GM18499 (cell line): ENCODE measurements around the gene KLF1.
"Not testable (repeated sequence)": the region's sequence is repeated elsewhere in the genome, so short reads cannot be mapped to it uniquely, and the experiment has no call there.

Source experiments
- ATAC-seq: cut with Tn5 transposase; IDR thresholded peaks from one replicate; pipeline ENCODE4 v1.9.1; 2021; ENCODE audit warnings: moderate number of reproducible peaks; ENCODE audit not compliant: insufficient read depth, unreplicated experiment

The KLF1 gene

DNA sequence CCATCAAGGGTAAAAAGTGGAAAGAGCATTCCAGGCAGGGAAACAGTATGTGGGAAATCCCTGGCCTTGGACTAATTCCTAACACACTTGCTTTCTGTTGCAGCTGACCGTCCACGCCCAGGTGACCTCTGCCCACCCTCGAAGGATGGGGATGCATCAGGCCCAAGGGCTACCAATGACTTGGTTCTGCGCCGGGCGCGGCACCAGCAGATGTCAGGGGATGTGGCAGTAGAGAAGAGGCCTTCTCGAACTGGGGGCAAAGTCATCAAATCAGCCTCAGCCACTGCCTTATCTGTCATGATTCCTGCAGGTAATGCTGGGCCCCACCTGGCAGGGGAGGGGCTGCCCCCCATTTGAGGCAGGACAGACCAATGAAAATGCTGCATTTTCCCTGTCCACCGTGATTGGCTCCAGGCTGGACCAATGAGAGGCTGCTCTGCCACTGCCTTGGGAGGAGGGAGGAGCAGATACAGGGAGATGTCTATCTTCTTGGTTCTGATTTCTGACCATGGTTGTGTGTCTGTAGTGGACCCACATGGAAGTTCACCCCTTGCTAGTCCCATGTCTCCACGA lies 18.4 kb downstream of the KLF1 start:
- ATAC-seq, result no peak

DNA sequence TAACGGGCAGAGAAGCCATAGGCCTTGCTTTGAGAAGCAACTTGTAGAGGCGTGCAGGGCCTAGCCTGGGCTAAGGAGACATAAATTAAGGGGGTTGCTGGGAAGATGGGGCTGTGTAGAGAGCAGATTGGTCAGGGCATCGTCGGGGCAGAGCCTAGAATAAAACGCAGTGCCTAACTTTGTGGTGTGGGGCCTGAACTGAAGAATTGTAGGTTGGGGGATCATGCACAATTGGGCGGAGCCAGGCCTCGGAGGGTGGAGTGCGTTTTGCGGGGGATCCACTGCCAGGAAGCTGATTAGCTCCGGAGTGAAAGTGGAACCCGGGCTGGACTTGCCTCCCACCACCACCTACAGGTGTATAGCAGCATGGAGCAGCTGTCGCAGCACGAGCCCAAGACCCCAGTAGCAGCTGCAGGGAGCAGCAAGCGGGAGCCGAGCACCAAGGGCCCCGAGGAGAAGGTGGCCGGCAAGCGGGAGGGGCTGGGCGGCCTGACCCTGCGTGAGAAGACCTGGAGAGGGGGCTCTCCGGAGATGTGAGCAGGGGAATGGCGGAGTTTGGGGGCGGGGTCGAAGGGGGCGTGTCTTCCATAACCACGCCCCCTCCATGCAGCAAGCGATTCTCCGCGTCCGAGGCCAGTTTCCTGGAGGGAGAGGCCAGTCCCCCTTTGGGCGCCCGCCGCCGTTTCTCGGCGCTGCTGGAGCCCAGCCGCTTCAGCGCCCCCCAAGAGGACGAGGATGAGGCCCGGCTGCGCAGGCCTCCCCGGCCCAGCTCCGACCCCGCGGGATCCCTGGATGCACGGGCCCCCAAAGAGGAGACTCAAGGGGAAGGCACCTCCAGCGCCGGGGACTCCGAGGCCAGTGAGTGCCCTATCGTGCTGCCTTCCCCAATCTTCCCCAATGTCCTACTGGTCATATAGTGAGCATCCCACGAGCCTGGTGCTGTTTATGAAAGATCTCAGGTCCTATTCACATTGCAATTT lies 19.6 kb downstream of the KLF1 start:
- ATAC-seq, result no peak

- no peak for ATAC-seq
Measured at GRCh38 chr19:12866416-12867119, 20.4 kb downstream of the KLF1 start.

GRCh38 chr19:12865746-12866415 lies 21.1 kb downstream of the KLF1 start:
- ATAC-seq, result no peak

DNA sequence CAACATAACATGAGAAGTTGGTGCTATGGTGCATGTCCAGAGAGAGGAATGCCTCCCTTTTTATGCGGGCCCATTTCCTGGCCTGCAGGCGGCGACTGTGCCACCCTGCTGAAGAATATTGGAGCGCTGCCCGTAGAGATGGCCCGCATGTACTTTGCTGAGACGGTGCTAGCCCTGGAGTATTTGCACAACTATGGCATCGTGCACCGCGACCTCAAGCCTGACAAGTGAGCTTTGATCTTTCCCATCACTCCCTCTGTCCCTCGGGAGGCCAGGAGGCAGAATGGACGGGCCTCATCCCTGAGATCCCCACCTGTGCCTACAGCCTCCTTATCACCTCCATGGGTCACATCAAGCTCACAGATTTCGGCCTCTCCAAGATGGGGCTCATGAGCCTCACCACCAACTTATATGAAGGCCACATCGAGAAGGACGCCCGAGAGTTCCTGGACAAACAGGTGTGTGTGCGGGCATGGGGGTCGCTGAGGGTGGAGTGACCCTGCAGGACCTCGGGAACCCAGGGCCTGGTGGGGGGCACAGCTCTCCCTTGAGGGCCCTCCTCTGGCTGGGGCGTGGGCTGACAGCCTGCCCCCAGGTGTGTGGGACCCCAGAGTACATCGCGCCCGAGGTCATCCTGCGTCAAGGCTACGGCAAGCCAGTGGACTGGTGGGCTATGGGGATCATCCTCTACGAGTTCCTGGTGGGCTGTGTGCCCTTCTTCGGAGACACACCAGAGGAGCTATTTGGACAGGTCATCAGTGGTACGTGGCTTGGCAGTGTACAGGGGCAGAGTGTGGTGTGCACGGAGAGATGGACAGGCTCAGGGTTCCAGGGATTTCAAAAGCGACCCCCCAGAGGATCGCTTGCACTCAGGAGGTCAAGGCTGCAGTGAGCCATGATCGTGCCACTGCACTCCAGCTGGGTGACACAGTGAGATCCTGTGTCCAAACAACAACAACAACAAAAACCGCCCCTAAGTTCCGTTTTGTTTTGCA lies 22.0 kb downstream of the KLF1 start:
- no peak for ATAC-seq

DNA sequence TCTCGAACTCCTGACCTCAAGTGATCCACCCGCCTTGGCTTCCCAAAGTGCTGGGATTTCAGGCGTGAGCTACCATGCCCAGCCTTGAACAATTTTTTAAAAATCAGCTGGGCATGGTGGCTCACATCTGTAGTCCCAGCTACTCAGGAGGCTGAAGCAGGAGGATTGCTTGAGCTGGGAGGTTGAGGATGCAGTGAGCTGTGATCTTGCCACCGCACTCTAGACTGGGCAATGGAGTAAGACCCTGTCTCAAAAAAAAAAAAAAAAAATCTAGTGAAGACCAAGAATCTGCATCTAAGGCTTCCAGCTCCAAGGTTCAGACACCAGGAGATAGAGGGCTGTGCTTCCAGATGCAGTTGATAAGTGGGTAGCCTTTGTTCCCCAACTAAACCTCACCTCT lies 22.9 kb downstream of the KLF1 start:
- ATAC-seq, result no peak

DNA sequence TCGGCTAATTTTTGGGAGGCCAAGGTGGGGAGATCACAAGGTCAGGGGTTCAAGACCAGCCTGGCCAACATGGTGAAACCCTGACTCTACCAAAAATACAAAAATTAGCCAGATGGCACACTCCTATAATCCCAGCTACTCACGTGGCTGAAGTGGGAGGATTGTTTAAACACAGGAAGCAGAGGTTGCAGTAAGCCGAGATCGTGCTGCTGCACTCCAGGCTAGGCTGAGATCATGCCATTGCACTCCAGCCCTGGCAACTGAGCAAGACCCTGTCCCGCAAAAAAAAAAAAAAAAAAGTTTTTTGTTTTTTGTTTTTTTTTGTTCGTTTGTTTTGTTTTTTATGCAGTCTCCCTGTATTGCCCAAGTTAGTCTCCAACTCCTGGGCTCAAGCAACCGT lies 27.5 kb downstream of the KLF1 start:
- no peak for ATAC-seq

DNA sequence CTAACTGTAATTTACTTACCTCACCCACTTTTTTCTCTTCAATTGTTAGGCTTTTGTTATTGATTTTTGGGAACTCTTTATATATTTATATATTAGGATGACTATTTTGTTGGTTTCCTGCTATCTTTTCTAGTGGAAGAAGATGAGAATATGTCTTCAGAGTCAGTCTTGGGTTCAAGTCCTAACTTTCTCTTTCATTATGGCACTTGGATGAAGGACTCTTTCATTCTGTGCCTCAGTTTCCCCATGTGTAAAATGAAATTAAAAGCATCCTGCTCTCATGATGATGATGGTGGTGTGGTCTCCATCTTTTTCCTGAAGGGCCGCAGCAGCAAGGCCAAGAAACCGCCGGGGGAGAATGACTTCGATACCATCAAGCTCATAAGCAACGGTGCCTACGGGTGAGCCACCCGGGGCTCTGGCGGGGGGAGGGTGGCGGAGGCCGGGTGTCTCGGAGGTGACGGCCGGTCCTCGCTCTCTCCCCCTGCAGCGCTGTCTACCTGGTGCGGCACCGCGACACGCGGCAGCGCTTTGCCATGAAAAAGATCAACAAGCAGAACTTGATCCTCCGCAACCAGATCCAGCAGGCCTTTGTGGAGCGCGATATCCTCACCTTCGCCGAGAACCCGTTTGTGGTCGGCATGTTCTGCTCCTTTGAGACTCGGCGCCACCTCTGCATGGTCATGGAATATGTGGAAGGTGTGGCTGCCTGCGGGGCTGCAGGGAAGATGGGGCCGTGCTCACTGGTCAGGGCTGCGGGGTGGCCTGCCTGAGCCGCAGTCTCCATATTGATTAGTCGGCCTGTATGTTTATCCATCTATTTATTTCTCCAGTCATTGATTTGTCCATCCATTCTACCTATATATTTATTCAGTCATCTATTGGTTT lies 28.7 kb downstream of the KLF1 start:
- ATAC-seq, result no peak

DNA sequence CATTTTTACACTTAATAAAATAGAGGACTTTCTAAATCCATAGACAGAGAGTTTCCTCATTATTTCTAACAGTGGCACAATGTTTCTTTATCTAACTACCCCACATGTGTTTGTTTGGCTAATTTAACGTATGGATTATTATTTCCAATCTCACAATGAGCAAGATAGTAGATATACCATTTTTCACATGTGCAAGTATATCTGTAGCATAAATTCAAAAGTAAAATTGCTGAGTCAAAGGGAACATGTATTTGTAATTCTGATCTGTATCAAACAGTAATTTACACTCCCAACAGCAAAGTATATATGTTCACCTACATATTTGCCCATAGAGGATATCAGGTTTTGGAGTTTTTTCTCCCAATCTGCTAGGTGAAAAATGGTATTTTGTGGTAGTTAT lies 30.3 kb downstream of the KLF1 start:
- no peak for ATAC-seq

- no peak for ATAC-seq
Measured at GRCh38 chr19:12847159-12848139, 39.6 kb downstream of the KLF1 start.

DNA sequence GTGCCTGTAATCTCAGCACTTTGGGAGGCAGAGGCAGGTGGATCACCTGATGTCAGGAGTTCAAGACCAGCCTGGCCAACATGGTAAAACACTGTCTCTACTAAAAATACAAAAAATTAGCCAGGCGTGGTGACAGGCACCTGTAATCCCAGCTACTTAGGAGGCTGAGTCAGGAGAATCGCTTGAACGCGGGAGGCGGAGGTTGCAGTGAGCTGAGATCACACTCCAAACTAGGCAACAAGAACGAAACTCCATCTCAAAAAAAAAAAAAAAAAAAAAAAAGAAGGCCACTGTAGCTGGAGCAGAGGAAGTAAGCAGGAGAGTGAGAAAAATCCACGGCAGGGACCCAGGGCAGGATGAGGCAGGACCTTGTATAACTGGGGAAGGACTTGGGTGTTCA lies 40.4 kb downstream of the KLF1 start:
- ATAC-seq, result not testable (repeated sequence)

DNA sequence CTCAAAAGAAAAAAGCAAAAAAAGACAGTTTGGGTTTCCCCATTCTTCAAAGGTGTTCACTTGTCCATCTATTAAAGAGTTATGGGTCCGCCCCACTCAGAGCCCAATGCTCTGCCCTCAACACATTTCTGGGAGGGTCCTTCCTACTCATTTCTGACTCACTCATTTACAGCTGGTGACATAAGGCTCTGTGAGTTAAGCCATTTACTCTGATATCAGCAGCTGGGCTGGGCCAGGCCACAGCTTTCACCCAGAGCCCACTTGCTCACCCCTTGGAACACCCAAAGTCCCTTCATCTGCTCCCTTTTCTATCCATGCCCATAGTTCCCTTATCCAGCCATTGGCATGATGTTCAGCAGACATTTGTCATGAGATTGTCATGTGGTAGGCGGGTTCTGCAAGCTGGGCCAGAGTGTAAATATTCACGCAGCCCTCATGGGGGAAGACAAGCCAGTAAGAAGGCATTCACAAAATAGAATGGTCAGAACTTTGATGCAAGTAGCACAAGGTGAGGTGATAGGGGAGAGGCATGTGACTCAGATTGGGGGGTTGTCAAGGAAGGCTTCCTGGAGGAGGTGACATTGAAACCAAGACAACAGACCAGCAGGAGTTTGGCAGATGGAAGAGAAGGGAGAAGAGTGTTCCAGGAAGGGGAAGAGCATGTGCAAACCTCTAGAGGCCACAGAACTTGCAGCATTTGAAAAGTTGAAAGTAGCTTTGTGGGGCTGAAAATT lies 42.8 kb downstream of the KLF1 start:
- no peak for ATAC-seq

DNA sequence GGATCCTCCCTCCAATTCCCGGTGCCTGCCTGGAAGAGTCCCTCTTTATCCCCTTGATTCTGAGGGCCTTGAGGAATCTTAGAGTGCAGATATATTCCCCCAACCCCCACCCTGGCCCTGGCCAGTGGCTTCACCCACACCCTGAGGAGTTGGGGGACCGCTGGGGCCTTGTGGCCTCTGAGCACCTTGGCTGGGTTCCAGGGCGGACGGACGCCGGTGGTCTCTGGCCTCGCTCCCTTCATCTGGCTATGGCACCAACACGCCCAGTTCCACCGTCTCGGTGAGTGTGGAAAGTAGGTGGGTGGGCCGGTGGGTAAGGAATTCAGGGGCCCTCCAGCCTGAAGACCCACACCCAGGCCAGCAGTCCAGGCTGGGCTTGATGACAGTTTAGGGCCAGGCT lies 43.7 kb downstream of the KLF1 start:
- no peak for ATAC-seq

GRCh38 chr19:12842511-12842910 lies 44.5 kb downstream of the KLF1 start:
- no peak for ATAC-seq

- no peak for ATAC-seq
Measured at GRCh38 chr19:12841094-12841493, 45.9 kb downstream of the KLF1 start.
